ENCODE measurements around the gene STAG2. TPM values are rescaled to one million over a fixed set of nuclear protein-coding genes. Genes with fewer than 3 reads are reported as not detected.
A peak's percentile ranks its signal among the peaks of the same experiment; 100 is the strongest.
"Not testable (repeated sequence)": the region's sequence is repeated elsewhere in the genome, so short reads cannot be mapped to it uniquely, and the experiment has no call there.

Gene STAG2
- polyA plus RNA-seq, 1 donor (not counting 4 experiments of a cell fraction or from before 2014, with no cell fraction given) = 42.9 TPM

GRCh38 chrX:124098089-124098488 lies 136.6 kb downstream of the STAG2 start:
- no peak overlapping the region for H3K4me2 ChIP-seq (ENCODE audit: control insufficient read depth, extremely low read depth, insufficient read depth, low read depth, low read length)
- no peak overlapping the region for H3K9ac ChIP-seq (ENCODE audit: control insufficient read depth, extremely low read depth, insufficient read depth, low read length)
- no peak overlapping the region for H3K27ac ChIP-seq (ENCODE audit: control insufficient read depth, insufficient read depth, low read length)
- dilution Hi-C loops (cut with MboI; ENCODE audit: extremely low pct_ligation_motif_present, low sequenced_read_pairs) = no loop called here
- DNase-seq (ENCODE audit: low read depth, low spot score) = no peak
- H3K4me3 ChIP-seq (ENCODE audit: control insufficient read depth in 2 of 3, extremely low read depth in 1 of 3, insufficient read depth in 2 of 3, low read depth in 1 of 3, low read length in 3 of 3) = no peak overlapping the region
- H3K79me2 ChIP-seq (ENCODE audit: control insufficient read depth, insufficient read depth, low read length) = no peaks in the 10 kb centered on the region
- H3K9me3 ChIP-seq (ENCODE audit: control insufficient read depth, low read depth, low read length) = no peaks in the 10 kb centered on the region
- peaks cover 0 to 10% of the 10 kb centered on the region in 2 experiments for H3K36me3 ChIP-seq (ENCODE audit: control insufficient read depth in 2 of 2, extremely low read depth in 1 of 2, insufficient read depth in 2 of 2, low read length in 2 of 2)
- H3K9me1 ChIP-seq (ENCODE audit: control insufficient read depth, extremely low read depth, insufficient read depth, low read length) = no peaks in the 10 kb centered on the region
- H4K20me1 ChIP-seq (ENCODE audit: control insufficient read depth, extremely low read depth, insufficient read depth, low read length) = no peaks in the 10 kb centered on the region
- H3K4me1 ChIP-seq (ENCODE audit: control insufficient read depth, extremely low read depth, insufficient read depth, low read length) = no peaks in the 10 kb centered on the region
- peak in 2 of 3 experiments; percentile 24 to 40 for TF ChIP-seq CTCF (optimal IDR thresholded peaks at IDR 0.05 in 1 of 3, IDR thresholded peaks at IDR 0.05 in 1 of 3, conservative IDR thresholded peaks at IDR 0.05 in 1 of 3; ENCODE audit: extremely low read depth in 1 of 3, insufficient read depth in 2 of 3, low read length in 3 of 3)
- TF ChIP-seq EZH2 (IDR thresholded peaks at IDR 0.05; ENCODE audit: low read length) = no peak
- FAIRE-seq = no peak
- no peak overlapping the region for H2AFZ ChIP-seq (ENCODE audit: control insufficient read depth, low read length)
- H3K27me3 ChIP-seq (ENCODE audit: control insufficient read depth, extremely low read depth, insufficient read depth, low read length) = no peaks in the 10 kb centered on the region

GRCh38 chrX:124103966-124104365 lies 142.5 kb downstream of the STAG2 start:
- no peaks in the 10 kb centered on the region for H3K79me2 ChIP-seq (ENCODE audit: control insufficient read depth, insufficient read depth, low read length)
- H3K9me1 ChIP-seq (ENCODE audit: control insufficient read depth, extremely low read depth, insufficient read depth, low read length) = no peaks in the 10 kb centered on the region
- DNase-seq (ENCODE audit: low read depth, low spot score) = no peak
- no peak overlapping the region for H2AFZ ChIP-seq (ENCODE audit: control insufficient read depth, low read length)
- no peaks in the 10 kb centered on the region for H4K20me1 ChIP-seq (ENCODE audit: control insufficient read depth, extremely low read depth, insufficient read depth, low read length)
- peaks cover 0 to 4% of the 10 kb centered on the region in 2 experiments for H3K36me3 ChIP-seq (ENCODE audit: control insufficient read depth in 2 of 2, extremely low read depth in 1 of 2, insufficient read depth in 2 of 2, low read length in 2 of 2)
- no peaks in the 10 kb centered on the region for H3K9me3 ChIP-seq (ENCODE audit: control insufficient read depth, low read depth, low read length)
- no peak overlapping the region for H3K4me2 ChIP-seq (ENCODE audit: control insufficient read depth, extremely low read depth, insufficient read depth, low read depth, low read length)
- no peaks in the 10 kb centered on the region for H3K4me1 ChIP-seq (ENCODE audit: control insufficient read depth, extremely low read depth, insufficient read depth, low read length)
- dilution Hi-C loops (cut with MboI; ENCODE audit: extremely low pct_ligation_motif_present, low sequenced_read_pairs) = no loop called here
- no peak for FAIRE-seq
- no peak overlapping the region for H3K27ac ChIP-seq (ENCODE audit: control insufficient read depth, insufficient read depth, low read length)
- no peak overlapping the region for H3K4me3 ChIP-seq (ENCODE audit: control insufficient read depth in 2 of 3, extremely low read depth in 1 of 3, insufficient read depth in 2 of 3, low read depth in 1 of 3, low read length in 3 of 3)
- no peak overlapping the region for H3K9ac ChIP-seq (ENCODE audit: control insufficient read depth, extremely low read depth, insufficient read depth, low read length)
- no peaks in the 10 kb centered on the region for H3K27me3 ChIP-seq (ENCODE audit: control insufficient read depth, extremely low read depth, insufficient read depth, low read length)
- TF ChIP-seq EZH2 (IDR thresholded peaks at IDR 0.05; ENCODE audit: low read length) (no peak), CTCF (optimal IDR thresholded peaks at IDR 0.05 in 1 of 3, IDR thresholded peaks at IDR 0.05 in 1 of 3, conservative IDR thresholded peaks at IDR 0.05 in 1 of 3; ENCODE audit: extremely low read depth in 1 of 3, insufficient read depth in 2 of 3, low read length in 3 of 3) (no peak)

- H3K4me2 ChIP-seq (ENCODE audit: control insufficient read depth, extremely low read depth, insufficient read depth, low read depth, low read length); DNase-seq (ENCODE audit: low read depth, low spot score); H2AFZ ChIP-seq (ENCODE audit: control insufficient read depth, low read length); H3K27ac ChIP-seq (ENCODE audit: control insufficient read depth, insufficient read depth, low read length); dilution Hi-C loops (cut with MboI; ENCODE audit: extremely low pct_ligation_motif_present, low sequenced_read_pairs); H4K20me1 ChIP-seq (ENCODE audit: control insufficient read depth, extremely low read depth, insufficient read depth, low read length); H3K4me3 ChIP-seq (ENCODE audit: control insufficient read depth in 2 of 3, extremely low read depth in 1 of 3, insufficient read depth in 2 of 3, low read depth in 1 of 3, low read length in 3 of 3); H3K36me3 ChIP-seq (ENCODE audit: control insufficient read depth in 2 of 2, extremely low read depth in 1 of 2, insufficient read depth in 2 of 2, low read length in 2 of 2); H3K9me3 ChIP-seq (ENCODE audit: control insufficient read depth, low read depth, low read length); H3K9me1 ChIP-seq (ENCODE audit: control insufficient read depth, extremely low read depth, insufficient read depth, low read length); H3K4me1 ChIP-seq (ENCODE audit: control insufficient read depth, extremely low read depth, insufficient read depth, low read length); H3K79me2 ChIP-seq (ENCODE audit: control insufficient read depth, insufficient read depth, low read length); H3K27me3 ChIP-seq (ENCODE audit: control insufficient read depth, extremely low read depth, insufficient read depth, low read length); H3K9ac ChIP-seq (ENCODE audit: control insufficient read depth, extremely low read depth, insufficient read depth, low read length); FAIRE-seq: not testable (repeated sequence)
Measured at GRCh38 chrX:124104512-124104911, 143.0 kb downstream of the STAG2 start.

Measured in keratinocyte (primary cell).